ENCODE data around the gene GALNT18.

The GALNT18 gene

GRCh38 chr11:11605821-11606450 is 15.9 kb downstream of the GALNT18 start:
- Histone ChIP-seq H3K36me3 (ENCODE audit: control insufficient read depth, insufficient read depth, low read length) (no peaks in the 10 kb centered on the region), H3K4me3 (ENCODE audit: low read depth, low read length) (no peak overlapping the region), H3K4me1 (ENCODE audit: control insufficient read depth, insufficient read depth, low read length) (peaks cover 6% of the 10 kb centered on the region; the same call in 1 of the 2 replicates), H3K9ac (ENCODE audit: low read length) (no peak overlapping the region), H3K9me3 (ENCODE audit: control insufficient read depth, insufficient read depth, low read depth, low read length) (0 out of 2 replicates have a peak, but pooled peaks cover 3% of the 10 kb centered on the region), H3K27ac (ENCODE audit: low read depth, low read length) (no peak overlapping the region), H3K27me3 (ENCODE audit: control insufficient read depth, insufficient read depth, low read length) (no peaks in the 10 kb centered on the region)

GRCh38 chr11:11605181-11605580 is 16.6 kb downstream of the GALNT18 start:
- Histone ChIP-seq H3K27ac (ENCODE audit: low read depth, low read length) (no peak overlapping the region), H3K27me3 (ENCODE audit: control insufficient read depth, insufficient read depth, low read length) (no peaks in the 10 kb centered on the region), H3K4me1 (ENCODE audit: control insufficient read depth, insufficient read depth, low read length) (peaks cover 6% of the 10 kb centered on the region; the same call in 1 of the 2 replicates), H3K36me3 (ENCODE audit: control insufficient read depth, insufficient read depth, low read length) (no peaks in the 10 kb centered on the region), H3K4me3 (ENCODE audit: low read depth, low read length) (no peak overlapping the region), H3K9me3 (ENCODE audit: control insufficient read depth, insufficient read depth, low read depth, low read length) (0 out of 2 replicates have a peak, but pooled peaks cover 3% of the 10 kb centered on the region), H3K9ac (ENCODE audit: low read length) (no peak overlapping the region)

GRCh38 chr11:11604370-11604990 is 17.3 kb downstream of the GALNT18 start:
- Histone ChIP-seq H3K27me3 (ENCODE audit: control insufficient read depth, insufficient read depth, low read length) (no peaks in the 10 kb centered on the region), H3K4me1 (ENCODE audit: control insufficient read depth, insufficient read depth, low read length) (peaks cover 6% of the 10 kb centered on the region; the same call in 1 of the 2 replicates), H3K4me3 (ENCODE audit: low read depth, low read length) (no peak overlapping the region), H3K9me3 (ENCODE audit: control insufficient read depth, insufficient read depth, low read depth, low read length) (0 out of 2 replicates have a peak, but pooled peaks cover 3% of the 10 kb centered on the region), H3K36me3 (ENCODE audit: control insufficient read depth, insufficient read depth, low read length) (no peaks in the 10 kb centered on the region), H3K27ac (ENCODE audit: low read depth, low read length) (no peak overlapping the region), H3K9ac (ENCODE audit: low read length) (no peak overlapping the region)

GRCh38 chr11:11602011-11602410 is 19.8 kb downstream of the GALNT18 start:
- Histone ChIP-seq H3K9me3 (ENCODE audit: control insufficient read depth, insufficient read depth, low read depth, low read length) (0 out of 2 replicates have a peak, but pooled peaks cover 3% of the 10 kb centered on the region), H3K27ac (ENCODE audit: low read depth, low read length) (no peak overlapping the region), H3K36me3 (ENCODE audit: control insufficient read depth, insufficient read depth, low read length) (no peaks in the 10 kb centered on the region), H3K4me3 (ENCODE audit: low read depth, low read length) (no peak overlapping the region), H3K9ac (ENCODE audit: low read length) (no peak overlapping the region), H3K27me3 (ENCODE audit: control insufficient read depth, insufficient read depth, low read length) (no peaks in the 10 kb centered on the region), H3K4me1 (ENCODE audit: control insufficient read depth, insufficient read depth, low read length) (no peaks in the 10 kb centered on the region; the same call in 1 of the 2 replicates)

- no peak overlapping the region for H3K9ac ChIP-seq (ENCODE audit: low read length)
- no peaks in the 10 kb centered on the region for H3K4me1 ChIP-seq (ENCODE audit: control insufficient read depth, insufficient read depth, low read length)
- no peak overlapping the region for H3K4me3 ChIP-seq (ENCODE audit: low read depth, low read length)
- H3K9me3 ChIP-seq (ENCODE audit: control insufficient read depth, insufficient read depth, low read depth, low read length) = 0 out of 2 replicates have a peak, but pooled peaks cover 3% of the 10 kb centered on the region
- no peaks in the 10 kb centered on the region for H3K27me3 ChIP-seq (ENCODE audit: control insufficient read depth, insufficient read depth, low read length)
- H3K27ac ChIP-seq (ENCODE audit: low read depth, low read length) = no peak overlapping the region
- H3K36me3 ChIP-seq (ENCODE audit: control insufficient read depth, insufficient read depth, low read length) = no peaks in the 10 kb centered on the region
These were observed 21.5 kb downstream of the GALNT18 start for GRCh38 chr11:11600288-11600687.

GRCh38 chr11:11598243-11598642 is 23.6 kb downstream of the GALNT18 start:
- Histone ChIP-seq H3K9me3 (ENCODE audit: control insufficient read depth, insufficient read depth, low read depth, low read length) (no peaks in the 10 kb centered on the region), H3K27me3 (ENCODE audit: control insufficient read depth, insufficient read depth, low read length) (no peaks in the 10 kb centered on the region), H3K4me1 (ENCODE audit: control insufficient read depth, insufficient read depth, low read length) (no peaks in the 10 kb centered on the region), H3K4me3 (ENCODE audit: low read depth, low read length) (no peak overlapping the region), H3K27ac (ENCODE audit: low read depth, low read length) (no peak overlapping the region), H3K9ac (ENCODE audit: low read length) (no peak overlapping the region), H3K36me3 (ENCODE audit: control insufficient read depth, insufficient read depth, low read length) (no peaks in the 10 kb centered on the region)

GRCh38 chr11:11594162-11594561 is 27.6 kb downstream of the GALNT18 start:
- no peak overlapping the region for H3K9ac ChIP-seq (ENCODE audit: low read length)
- no peaks in the 10 kb centered on the region for H3K9me3 ChIP-seq (ENCODE audit: control insufficient read depth, insufficient read depth, low read depth, low read length)
- no peaks in the 10 kb centered on the region for H3K27me3 ChIP-seq (ENCODE audit: control insufficient read depth, insufficient read depth, low read length)
- no peaks in the 10 kb centered on the region for H3K36me3 ChIP-seq (ENCODE audit: control insufficient read depth, insufficient read depth, low read length)
- H3K27ac ChIP-seq (ENCODE audit: low read depth, low read length) = no peak overlapping the region
- peaks cover 9% of the 10 kb centered on the region for H3K4me1 ChIP-seq (ENCODE audit: control insufficient read depth, insufficient read depth, low read length)
- H3K4me3 ChIP-seq (ENCODE audit: low read depth, low read length) = no peak overlapping the region

- H3K9me3 ChIP-seq (ENCODE audit: control insufficient read depth, insufficient read depth, low read depth, low read length) = no peaks in the 10 kb centered on the region
- H3K27ac ChIP-seq (ENCODE audit: low read depth, low read length) = no peak overlapping the region
- H3K4me3 ChIP-seq (ENCODE audit: low read depth, low read length) = no peak overlapping the region
- H3K9ac ChIP-seq (ENCODE audit: low read length) = no peak overlapping the region
- peaks cover 18% of the 10 kb centered on the region for H3K4me1 ChIP-seq (ENCODE audit: control insufficient read depth, insufficient read depth, low read length)
- no peaks in the 10 kb centered on the region for H3K36me3 ChIP-seq (ENCODE audit: control insufficient read depth, insufficient read depth, low read length)
- H3K27me3 ChIP-seq (ENCODE audit: control insufficient read depth, insufficient read depth, low read length) = no peaks in the 10 kb centered on the region
These were observed 29.6 kb downstream of the GALNT18 start for GRCh38 chr11:11592146-11592684.

- Histone ChIP-seq H3K9me3 (ENCODE audit: control insufficient read depth, insufficient read depth, low read depth, low read length) (no peaks in the 10 kb centered on the region), H3K36me3 (ENCODE audit: control insufficient read depth, insufficient read depth, low read length) (no peaks in the 10 kb centered on the region), H3K9ac (ENCODE audit: low read length) (no peak overlapping the region), H3K4me1 (ENCODE audit: control insufficient read depth, insufficient read depth, low read length) (peaks cover 18% of the 10 kb centered on the region), H3K4me3 (ENCODE audit: low read depth, low read length) (no peak overlapping the region), H3K27me3 (ENCODE audit: control insufficient read depth, insufficient read depth, low read length) (no peaks in the 10 kb centered on the region), H3K27ac (ENCODE audit: low read depth, low read length) (no peak overlapping the region)
These were observed 32.4 kb downstream of the GALNT18 start for GRCh38 chr11:11589437-11589836.

- H3K4me1 ChIP-seq (ENCODE audit: control insufficient read depth, insufficient read depth, low read length) = peaks cover 18% of the 10 kb centered on the region
- no peak overlapping the region for H3K4me3 ChIP-seq (ENCODE audit: low read depth, low read length)
- no peak overlapping the region for H3K9ac ChIP-seq (ENCODE audit: low read length)
- no peaks in the 10 kb centered on the region for H3K9me3 ChIP-seq (ENCODE audit: control insufficient read depth, insufficient read depth, low read depth, low read length)
- H3K27ac ChIP-seq (ENCODE audit: low read depth, low read length) = no peak overlapping the region
- H3K27me3 ChIP-seq (ENCODE audit: control insufficient read depth, insufficient read depth, low read length) = no peaks in the 10 kb centered on the region
- no peaks in the 10 kb centered on the region for H3K36me3 ChIP-seq (ENCODE audit: control insufficient read depth, insufficient read depth, low read length)
These were observed 32.9 kb downstream of the GALNT18 start for GRCh38 chr11:11588891-11589290.

- no peaks in the 10 kb centered on the region for H3K36me3 ChIP-seq (ENCODE audit: control insufficient read depth, insufficient read depth, low read length)
- H3K27me3 ChIP-seq (ENCODE audit: control insufficient read depth, insufficient read depth, low read length) = no peaks in the 10 kb centered on the region
- H3K27ac ChIP-seq (ENCODE audit: low read depth, low read length) = no peak overlapping the region
- H3K9me3 ChIP-seq (ENCODE audit: control insufficient read depth, insufficient read depth, low read depth, low read length) = no peaks in the 10 kb centered on the region
- no peak overlapping the region for H3K4me3 ChIP-seq (ENCODE audit: low read depth, low read length)
- H3K4me1 ChIP-seq (ENCODE audit: control insufficient read depth, insufficient read depth, low read length) = peaks cover 18% of the 10 kb centered on the region
- H3K9ac ChIP-seq (ENCODE audit: low read length) = no peak overlapping the region
These were observed 33.6 kb downstream of the GALNT18 start for GRCh38 chr11:11588243-11588642.

Data from HUES6 (cell line).